Brain microvascular endothelial cell (primary cell): ENCODE measurements around the gene EZH2.

Experiments
- DNase-seq: peaks from one replicate; pipeline ENCODE4 v3.0.0-alpha.2; 2020
- H3K27ac ChIP-seq: fragments of 250-450 bp; sonication (Bioruptor Pico); 2 replicates; pipeline ENCODE4 v1.5.1; 2020; ENCODE audit warnings: mild to moderate bottlenecking, moderate library complexity
- H3K27me3 ChIP-seq: fragments of 250-450 bp; sonication (Bioruptor Pico); replicated peaks from 2 replicates; pipeline ENCODE4 v1.5.1; 2020; ENCODE audit warnings: mild to moderate bottlenecking
- H3K36me3 ChIP-seq: fragments of 250-450 bp; sonication (Bioruptor Pico); replicated peaks from 2 replicates; pipeline ENCODE4 v1.5.1; 2020; ENCODE audit warnings: mild to moderate bottlenecking
- H3K4me3 ChIP-seq: 2 replicates; pipeline ENCODE4 v1.5.1; 2011; ENCODE audit warnings: low read depth, mild to moderate bottlenecking, control low read depth, low read length, moderate library complexity
- in situ Hi-C: cut with HindIII; loops from 2 replicates; pipeline ENCODE4 v1.10.0; 2017; ENCODE audit warnings: low sequenced_read_pairs, low pct_ligation_motif_present
- TF ChIP-seq, protein P1 (sequence below): IDR thresholded peaks from 2 replicates; pipeline ENCODE4 v1.5.1; 2011; ENCODE audit warnings: low read depth, mild to moderate bottlenecking, moderate library complexity, low read length, control low read depth, inconsistent platforms; ENCODE audit errors: missing control alignments

Gene EZH2

DNA sequence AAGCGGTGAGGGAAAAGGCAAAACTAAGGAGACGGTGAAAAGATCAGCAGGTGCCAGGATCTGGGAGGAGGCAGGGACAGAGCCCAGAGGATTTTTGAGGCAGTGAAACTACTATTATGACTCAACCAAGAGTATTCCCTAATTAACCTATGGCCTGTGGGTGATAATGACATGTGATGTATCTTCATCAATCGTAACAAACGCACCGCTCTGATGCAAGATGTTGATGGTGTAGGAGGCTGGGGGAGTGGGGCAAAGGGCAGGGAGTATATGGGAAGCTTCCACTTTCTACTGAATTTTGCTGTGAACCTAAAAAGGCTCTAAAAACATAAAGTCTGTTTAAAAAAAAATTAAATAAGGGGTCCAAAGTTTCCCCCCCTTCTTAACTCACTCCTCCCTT lies 25.5 kb upstream of the EZH2 start:
- H3K4me3 ChIP-seq = no peak overlapping the region
- no peak for DNase-seq
- in situ Hi-C loops = no loop called here
- no peak overlapping the region for H3K27ac ChIP-seq
- H3K27me3 ChIP-seq = peaks cover 18% of the 10 kb centered on the region
- H3K36me3 ChIP-seq = no peaks in the 10 kb centered on the region
- TF ChIP-seq, protein P1, sequence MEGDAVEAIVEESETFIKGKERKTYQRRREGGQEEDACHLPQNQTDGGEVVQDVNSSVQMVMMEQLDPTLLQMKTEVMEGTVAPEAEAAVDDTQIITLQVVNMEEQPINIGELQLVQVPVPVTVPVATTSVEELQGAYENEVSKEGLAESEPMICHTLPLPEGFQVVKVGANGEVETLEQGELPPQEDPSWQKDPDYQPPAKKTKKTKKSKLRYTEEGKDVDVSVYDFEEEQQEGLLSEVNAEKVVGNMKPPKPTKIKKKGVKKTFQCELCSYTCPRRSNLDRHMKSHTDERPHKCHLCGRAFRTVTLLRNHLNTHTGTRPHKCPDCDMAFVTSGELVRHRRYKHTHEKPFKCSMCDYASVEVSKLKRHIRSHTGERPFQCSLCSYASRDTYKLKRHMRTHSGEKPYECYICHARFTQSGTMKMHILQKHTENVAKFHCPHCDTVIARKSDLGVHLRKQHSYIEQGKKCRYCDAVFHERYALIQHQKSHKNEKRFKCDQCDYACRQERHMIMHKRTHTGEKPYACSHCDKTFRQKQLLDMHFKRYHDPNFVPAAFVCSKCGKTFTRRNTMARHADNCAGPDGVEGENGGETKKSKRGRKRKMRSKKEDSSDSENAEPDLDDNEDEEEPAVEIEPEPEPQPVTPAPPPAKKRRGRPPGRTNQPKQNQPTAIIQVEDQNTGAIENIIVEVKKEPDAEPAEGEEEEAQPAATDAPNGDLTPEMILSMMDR = no peak

DNA sequence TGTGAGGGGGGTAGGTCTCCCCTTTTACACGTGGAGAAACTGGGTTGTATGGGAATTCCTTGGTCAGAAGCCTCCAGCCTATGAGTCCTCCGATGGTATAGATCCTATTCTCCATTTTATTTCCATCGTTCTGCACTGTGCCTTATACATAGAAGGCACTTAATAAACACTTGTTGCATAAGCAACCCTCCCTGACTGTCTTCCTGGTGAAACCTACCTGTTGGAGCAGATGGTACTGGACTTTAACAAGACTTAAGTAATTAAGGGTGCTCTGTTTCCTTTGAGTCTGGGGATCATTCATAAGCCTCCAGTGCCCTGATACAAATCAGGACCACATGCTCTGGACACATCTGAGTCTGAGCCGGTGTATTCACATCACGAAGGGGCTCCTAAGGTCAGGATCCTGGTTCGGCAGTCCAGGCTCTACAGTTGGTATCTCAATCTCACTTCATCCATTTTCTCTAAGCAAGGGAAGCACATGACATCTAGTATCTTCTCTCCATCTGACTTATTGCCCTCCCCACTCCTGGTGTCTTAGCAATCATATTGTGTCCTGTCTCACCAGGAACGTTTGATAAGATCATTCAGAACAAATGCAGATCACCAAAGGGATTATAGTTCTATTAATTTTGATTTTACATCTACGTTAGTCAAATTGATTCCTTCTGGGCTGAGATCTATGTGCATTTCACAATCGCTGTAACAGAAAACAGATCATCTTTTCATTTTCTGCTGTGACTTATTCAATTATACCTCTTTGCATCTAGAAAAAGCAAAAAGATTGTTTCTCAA lies 22.8 kb upstream of the EZH2 start:
- TF ChIP-seq, protein P1 = no peak
- Histone ChIP-seq H3K27ac (no peak overlapping the region), H3K4me3 (no peak overlapping the region), H3K27me3 (peaks cover 18% of the 10 kb centered on the region), H3K36me3 (no peaks in the 10 kb centered on the region)
- DNase-seq = no peak
- in situ Hi-C loops = no loop called here

DNA sequence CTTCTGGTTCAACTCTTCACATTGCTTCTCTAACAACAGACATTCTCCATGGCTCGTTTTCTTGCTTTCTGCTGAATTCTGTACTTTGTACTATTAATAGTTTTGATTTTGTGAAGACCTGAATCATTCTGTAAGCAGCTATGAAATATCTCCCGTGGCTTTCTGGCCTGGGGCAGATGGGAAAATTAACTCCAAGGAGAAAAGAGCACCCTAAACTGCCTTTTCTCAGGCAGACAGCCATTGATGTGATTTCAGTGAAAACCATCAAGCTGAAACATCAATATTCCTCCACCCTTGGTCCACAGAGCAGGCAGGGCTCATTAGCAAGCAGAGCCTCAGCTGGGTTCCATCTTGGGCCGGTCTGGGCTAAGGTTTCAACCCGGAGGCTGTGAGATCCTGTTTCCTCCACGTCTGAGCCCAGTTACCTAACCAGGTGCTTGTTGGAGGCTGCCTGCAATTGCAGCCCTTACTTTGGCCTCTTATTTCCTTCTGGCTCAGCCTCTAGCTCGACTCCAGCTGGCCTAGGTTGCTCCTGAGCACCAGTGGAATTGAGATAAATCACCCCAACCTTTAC lies 21.1 kb upstream of the EZH2 start:
- H3K27ac ChIP-seq = no peak overlapping the region
- DNase-seq = no peak
- H3K36me3 ChIP-seq = no peaks in the 10 kb centered on the region
- H3K27me3 ChIP-seq = peaks cover 10% of the 10 kb centered on the region
- TF ChIP-seq, protein P1 = no peak
- in situ Hi-C loops = no loop called here
- no peak overlapping the region for H3K4me3 ChIP-seq

DNA sequence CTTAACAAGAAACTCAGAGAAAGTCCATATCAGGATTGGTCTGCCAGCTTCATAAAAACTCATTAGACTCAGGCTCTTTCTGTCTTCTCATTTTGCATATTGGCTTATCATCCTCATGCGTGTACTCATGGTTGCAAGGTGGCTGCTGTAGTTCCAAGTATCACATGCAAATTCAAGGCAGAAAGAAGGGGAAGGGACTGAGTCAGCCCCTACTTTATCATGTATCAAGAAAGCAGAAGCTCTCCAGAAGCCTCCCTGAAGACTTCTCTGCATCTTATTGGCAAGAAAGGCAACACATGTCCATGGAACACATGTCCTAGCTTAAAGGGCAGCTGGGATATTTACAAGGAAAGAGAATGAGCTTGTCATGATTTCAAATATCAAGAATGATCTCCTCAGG lies 19.4 kb upstream of the EZH2 start:
- no peak overlapping the region for H3K27ac ChIP-seq
- peaks cover 5% of the 10 kb centered on the region for H3K27me3 ChIP-seq
- no peak overlapping the region for H3K4me3 ChIP-seq
- no peak for DNase-seq
- in situ Hi-C loops = no loop called here
- no peaks in the 10 kb centered on the region for H3K36me3 ChIP-seq
- TF ChIP-seq, protein P1 = no peak

DNA sequence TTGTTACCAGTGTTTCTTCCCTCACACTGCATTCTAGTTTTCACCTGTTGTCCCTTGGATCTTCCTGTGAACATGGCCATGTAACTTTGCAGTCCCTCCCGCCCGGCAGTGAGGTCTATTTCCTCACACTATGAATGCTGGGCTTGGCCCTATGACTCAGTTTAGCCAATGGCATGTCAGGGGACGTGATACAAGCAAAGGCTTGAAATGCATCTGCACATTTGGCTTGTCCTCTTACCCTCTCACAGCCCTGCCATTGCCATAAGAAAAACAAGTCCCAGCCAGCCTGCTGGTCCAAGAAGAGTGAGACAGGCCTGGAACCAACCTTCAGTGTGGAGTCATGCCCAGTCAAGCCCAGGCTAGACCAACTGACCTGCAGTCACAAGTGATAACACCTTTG lies 17.1 kb upstream of the EZH2 start:
- DNase-seq = no peak
- Histone ChIP-seq H3K27ac (no peak overlapping the region), H3K36me3 (no peaks in the 10 kb centered on the region), H3K4me3 (no peak overlapping the region), H3K27me3 (no peaks in the 10 kb centered on the region)
- TF ChIP-seq, protein P1 = no peak
- in situ Hi-C loops = no loop called here
